ENCODE data around the gene RPUSD3.
A peak's percentile ranks its signal among the peaks of the same experiment; 100 is the strongest.
"Not testable (repeated sequence)": the region's sequence is repeated elsewhere in the genome, so short reads cannot be mapped to it uniquely, and the experiment has no call there.

The RPUSD3 gene

GRCh38 chr3:9843715-9844438 is at the start of gene RPUSD3:
TSS of gene RPUSD3 (minus strand) at chr3:9844008. CDS start at chr3:9843990, 18 bp downstream.
- peak; percentile 97 to 98 for ATAC-seq

GRCh38 chr3:9891072-9891622 is 47.3 kb upstream of the RPUSD3 start:
- ATAC-seq: no peak

GRCh38 chr3:9890249-9891071 is 46.7 kb upstream of the RPUSD3 start, which contains the start of gene JAGN1:
TSS of gene JAGN1 (plus strand) at chr3:9890610. CDS start at chr3:9890723, 113 bp downstream.
- ATAC-seq: peak; percentile 81 to 82

- no peak for ATAC-seq
Measured at GRCh38 chr3:9889405-9889804, 45.6 kb upstream of the RPUSD3 start.

- ATAC-seq: no peak
Measured at GRCh38 chr3:9888540-9888939, 44.7 kb upstream of the RPUSD3 start.

- ATAC-seq: no peak
Measured at GRCh38 chr3:9887480-9887879, 43.7 kb upstream of the RPUSD3 start.

- no peak for ATAC-seq
Measured at GRCh38 chr3:9886328-9886727, 42.5 kb upstream of the RPUSD3 start.

- no peak for ATAC-seq
Measured at GRCh38 chr3:9884555-9885165, 40.9 kb upstream of the RPUSD3 start.

- ATAC-seq: no peak
Measured at GRCh38 chr3:9883706-9884554, 40.1 kb upstream of the RPUSD3 start.

GRCh38 chr3:9881441-9881840 is 37.6 kb upstream of the RPUSD3 start:
- no peak for ATAC-seq

- no peak for ATAC-seq
Measured at GRCh38 chr3:9879830-9880549, 36.2 kb upstream of the RPUSD3 start, which contains the start of gene CIDEC. TSS of gene CIDEC (minus strand) at chr3:9880253. CDS start at chr3:9878486, 1,767 bp downstream.

GRCh38 chr3:9878700-9879099 is 34.9 kb upstream of the RPUSD3 start:
- ATAC-seq: no peak

- no peak for ATAC-seq
Measured at GRCh38 chr3:9876991-9877390, 33.2 kb upstream of the RPUSD3 start.

- not testable (repeated sequence) for ATAC-seq
Measured at GRCh38 chr3:9876255-9876654, 32.4 kb upstream of the RPUSD3 start.

GRCh38 chr3:9875448-9875847 is 31.6 kb upstream of the RPUSD3 start:
- ATAC-seq: no peak

GRCh38 chr3:9872067-9872466 is 28.3 kb upstream of the RPUSD3 start:
- not testable (repeated sequence) for ATAC-seq

- ATAC-seq: no peak
Measured at GRCh38 chr3:9870978-9871377, 27.2 kb upstream of the RPUSD3 start.

- no peak for ATAC-seq
Measured at GRCh38 chr3:9869955-9870354, 26.1 kb upstream of the RPUSD3 start.

- no peak for ATAC-seq
Measured at GRCh38 chr3:9867106-9867505, 23.3 kb upstream of the RPUSD3 start.

- ATAC-seq: no peak
Measured at GRCh38 chr3:9866639-9867038, 22.8 kb upstream of the RPUSD3 start.

- not testable (repeated sequence) for ATAC-seq
Measured at GRCh38 chr3:9865125-9865637, 21.4 kb upstream of the RPUSD3 start.

All from activated CD4-positive, CD25-positive, alpha-beta regulatory T cell treated with anti-CD3 and anti-CD28 coated beads, Interleukin-2, amount 50 U/mL, for 24 hours (primary cell).